Lower lobe of right lung (tissue), 2 donors: ENCODE measurements around the gene GPR21. TPM values are rescaled to one million over a fixed set of nuclear protein-coding genes. Genes with fewer than 3 reads are reported as not detected.

Source experiments
- ATAC-seq, 2 donors: fragments of 200-7000 bp; cut with Tn5 transposase; one replicate each; pipeline ENCODE4 v1.9.1; 2020 to 2022; ENCODE audit warnings: mild to moderate bottlenecking in 2 of 2, moderate library complexity in 2 of 2
- DNase-seq: peaks from one replicate; pipeline ENCODE4 v3.0.0-alpha.2; 2020
- H3K27ac ChIP-seq: fragments of 200-600 bp; one replicate; pipeline ENCODE4 v1.8.0; 2022
- H3K27me3 ChIP-seq: fragments of 200-600 bp; one replicate; pipeline ENCODE4 v1.8.0; 2022; ENCODE audit warnings: low read depth
- H3K36me3 ChIP-seq: fragments of 200-600 bp; one replicate; pipeline ENCODE4 v1.8.0; 2022; ENCODE audit warnings: mild to moderate bottlenecking
- H3K4me1 ChIP-seq: fragments of 200-600 bp; one replicate; pipeline ENCODE4 v1.8.0; 2022
- H3K4me3 ChIP-seq: fragments of 200-600 bp; one replicate; pipeline ENCODE4 v1.8.0; 2022; ENCODE audit warnings: mild to moderate bottlenecking
- H3K9me3 ChIP-seq: fragments of 200-600 bp; one replicate; pipeline ENCODE4 v1.8.0; 2022
- intact Hi-C: fragments of 100-400 bp; cut with DNase I; formaldehyde crosslinking; loops from one replicate; pipeline ENCODE4 v1.11.0; 2022
- long read RNA-seq: library from polyadenylated mRNA; unstranded; transcript quantifications from one replicate; pipeline ENCODE4 v2.0.0, GENCODE V29; 2021
- total RNA-seq: library from RNA; stranded (reverse); fragmentation: NEBNext Ultra II Directional; extraction: Animal tissue kit (Norgen Biotek cat#: 25700); gene quantifications from one replicate; pipeline ENCODE4 v1.2.1, GENCODE V29; 2021
- TF ChIP-seq, protein P1 (sequence below): fragments of 200-600 bp; IDR thresholded peaks from one replicate; pipeline ENCODE4 v1.8.0; 2022; ENCODE audit warnings: antibody characterized with exemption, mild to moderate bottlenecking
- donor health status: DM: no; HTN: yes; CAD: no; lungs with severe emphysema.

Gene GPR21
- 2.2 TPM for total RNA-seq
- long read RNA-seq = 0 reads

DNA sequence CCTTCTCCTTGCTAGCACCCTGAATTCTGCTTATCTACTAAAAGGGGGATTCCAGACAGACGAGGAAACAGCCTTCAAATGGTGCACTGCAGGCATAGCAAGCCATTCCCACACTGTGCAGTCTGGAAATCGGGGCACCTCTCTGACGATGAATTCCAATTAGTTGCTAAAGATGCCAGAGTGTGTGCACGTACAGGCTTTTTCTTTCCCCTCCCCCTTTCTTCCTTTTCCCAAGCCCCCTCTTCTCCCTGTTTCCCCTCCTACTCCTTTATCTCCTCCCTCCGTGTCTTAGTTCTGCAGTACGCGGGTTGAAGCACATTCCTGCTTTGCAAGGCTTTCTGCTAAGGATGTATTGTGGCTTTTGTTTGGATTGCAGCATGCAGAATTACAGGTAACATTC lies at the start of gene GPR21:
Gene GPR21, plus strand, starts transcription at position 316 of the 400 bp plus-strand sequence. CDS start 900 bp downstream, outside the sequence.
- DNase-seq = no peak
- no peak within 1 kb of the TSS for H3K27ac ChIP-seq
- peak within 1 kb of the TSS; percentile 2 for H3K4me3 ChIP-seq

GRCh38 chr9:122986010-122986409 lies 47.5 kb upstream of the GPR21 start:
- ATAC-seq = no peak
- no peaks in the 10 kb centered on the region for H3K27me3 ChIP-seq
- no peak for DNase-seq
- no peak overlapping the region for H3K27ac ChIP-seq
- peaks cover 57% of the 10 kb centered on the region for H3K36me3 ChIP-seq
- TF ChIP-seq, protein P1, sequence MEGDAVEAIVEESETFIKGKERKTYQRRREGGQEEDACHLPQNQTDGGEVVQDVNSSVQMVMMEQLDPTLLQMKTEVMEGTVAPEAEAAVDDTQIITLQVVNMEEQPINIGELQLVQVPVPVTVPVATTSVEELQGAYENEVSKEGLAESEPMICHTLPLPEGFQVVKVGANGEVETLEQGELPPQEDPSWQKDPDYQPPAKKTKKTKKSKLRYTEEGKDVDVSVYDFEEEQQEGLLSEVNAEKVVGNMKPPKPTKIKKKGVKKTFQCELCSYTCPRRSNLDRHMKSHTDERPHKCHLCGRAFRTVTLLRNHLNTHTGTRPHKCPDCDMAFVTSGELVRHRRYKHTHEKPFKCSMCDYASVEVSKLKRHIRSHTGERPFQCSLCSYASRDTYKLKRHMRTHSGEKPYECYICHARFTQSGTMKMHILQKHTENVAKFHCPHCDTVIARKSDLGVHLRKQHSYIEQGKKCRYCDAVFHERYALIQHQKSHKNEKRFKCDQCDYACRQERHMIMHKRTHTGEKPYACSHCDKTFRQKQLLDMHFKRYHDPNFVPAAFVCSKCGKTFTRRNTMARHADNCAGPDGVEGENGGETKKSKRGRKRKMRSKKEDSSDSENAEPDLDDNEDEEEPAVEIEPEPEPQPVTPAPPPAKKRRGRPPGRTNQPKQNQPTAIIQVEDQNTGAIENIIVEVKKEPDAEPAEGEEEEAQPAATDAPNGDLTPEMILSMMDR = no peak
- H3K4me3 ChIP-seq = no peak overlapping the region
- intact Hi-C loops = no loop called here
- no peaks in the 10 kb centered on the region for H3K9me3 ChIP-seq
- no peaks in the 10 kb centered on the region for H3K4me1 ChIP-seq

More for the DNA sequence above, at the start of gene GPR21:
- H3K36me3 ChIP-seq = peaks cover 23% of the 10 kb centered on the region
- H3K9me3 ChIP-seq = no peaks in the 10 kb centered on the region
- no peaks in the 10 kb centered on the region for H3K27me3 ChIP-seq
- TF ChIP-seq, protein P1 = no peak
- peak in 1 of 2 donors; percentile 58 for ATAC-seq
- intact Hi-C loops = no loop called here
- peaks cover 15% of the 10 kb centered on the region for H3K4me1 ChIP-seq

DNA sequence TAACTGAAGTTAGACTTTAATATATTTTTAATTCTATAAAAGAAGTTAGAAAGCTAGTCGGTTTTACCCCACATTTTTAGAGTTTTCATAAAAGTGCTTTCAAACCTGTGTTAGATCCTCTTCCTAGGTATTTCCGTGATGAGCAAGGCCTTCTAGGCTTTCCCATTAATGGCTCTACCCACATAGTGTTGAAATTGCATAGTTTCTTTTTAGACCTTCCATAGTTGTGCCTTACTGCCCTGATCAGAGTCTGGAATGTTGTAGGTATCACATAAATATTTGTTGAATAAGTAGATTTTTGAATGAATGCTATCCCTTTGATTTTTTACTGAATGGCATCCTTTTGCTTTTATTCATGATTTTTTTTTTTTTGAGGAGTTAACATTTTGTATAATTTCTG lies 45.3 kb upstream of the GPR21 start:
- Histone ChIP-seq H3K9me3 (no peaks in the 10 kb centered on the region), H3K27ac (no peak overlapping the region), H3K36me3 (peaks cover 66% of the 10 kb centered on the region), H3K27me3 (no peaks in the 10 kb centered on the region), H3K4me1 (peaks cover 4% of the 10 kb centered on the region), H3K4me3 (no peak overlapping the region)
- TF ChIP-seq, protein P1 = no peak
- intact Hi-C loops = no loop called here
- DNase-seq (no peak), ATAC-seq (no peak)

DNA sequence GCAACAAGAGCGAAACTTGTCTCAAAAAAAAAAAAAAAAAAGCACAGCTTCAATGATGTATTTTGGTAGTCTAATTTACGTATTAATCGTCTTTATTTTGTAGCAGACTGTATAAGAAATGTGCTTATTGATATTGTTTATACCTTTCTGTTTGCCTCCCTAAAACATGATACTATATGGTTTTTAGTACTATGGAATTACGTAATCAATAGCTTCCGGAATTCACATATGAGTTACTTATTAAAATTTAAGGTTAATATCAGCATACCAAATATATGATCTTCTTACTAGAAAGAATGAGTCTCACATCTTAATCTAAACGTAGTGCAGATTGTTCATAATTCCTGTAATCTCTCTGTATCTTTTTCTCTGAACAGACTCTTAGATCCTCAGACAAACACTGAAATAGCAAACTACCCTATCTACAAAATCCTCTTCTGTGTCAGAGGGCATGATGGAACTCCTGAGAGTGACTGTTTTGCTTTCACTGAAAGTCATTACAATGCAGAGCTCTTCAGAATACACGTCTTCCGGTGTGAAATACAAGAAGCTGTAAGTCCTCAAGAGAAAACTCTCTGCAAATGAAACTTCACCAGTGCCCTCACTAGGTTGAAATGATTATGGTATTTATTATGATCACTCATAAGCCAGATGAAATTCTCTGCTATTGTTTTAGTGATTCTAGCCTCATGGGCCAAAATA lies 44.4 kb upstream of the GPR21 start:
- Histone ChIP-seq H3K9me3 (no peaks in the 10 kb centered on the region), H3K27ac (no peak overlapping the region), H3K4me1 (peaks cover 4% of the 10 kb centered on the region), H3K36me3 (peaks cover 76% of the 10 kb centered on the region), H3K27me3 (no peaks in the 10 kb centered on the region), H3K4me3 (no peak overlapping the region)
- ATAC-seq (no peak), DNase-seq (no peak)
- intact Hi-C loops = no loop called here
- TF ChIP-seq, protein P1 = no peak

GRCh38 chr9:122991370-122991830 lies 42.1 kb upstream of the GPR21 start:
- TF ChIP-seq, protein P1 = peak; percentile 74
- DNase-seq = no peak

More at GRCh38 chr9:122991370-122991830, 42.1 kb upstream of the GPR21 start:
- Histone ChIP-seq H3K4me3 (no peak overlapping the region), H3K27ac (no peak overlapping the region), H3K4me1 (peaks cover 4% of the 10 kb centered on the region), H3K27me3 (no peaks in the 10 kb centered on the region), H3K36me3 (peaks cover 65% of the 10 kb centered on the region), H3K9me3 (no peaks in the 10 kb centered on the region)
- peak; percentile 74 to 82 for ATAC-seq
- intact Hi-C loops = no loop called here
